K562 (cell line): ENCODE data around the gene FADS6. TPM values are rescaled to one million over a fixed set of nuclear protein-coding genes. Genes with fewer than 3 reads are reported as not detected.

Experiments
- ATAC-seq: fragments of 200-7000 bp; cut with Tn5 transposase; 3 replicates; pipeline ENCODE4 v1.9.1; 2020; ENCODE audit warnings: moderate library complexity
- BruUV-seq: library from RNA; stranded (reverse); fragments of 400-500 nt; replicated peaks from 2 replicates; lab custom pipeline; 2021; lab: Mats Ljungman, UMichigan
- CTCF ChIA-PET: fragments of 300-600 bp; formaldehyde crosslinking; extraction: SDS; loops from one replicate; lab custom pipeline; 2021; ENCODE audit warnings: low intra/inter-chr PET ratio; lab: Yijun Ruan, JAX
- POLR2A ChIA-PET: fragments of 300-600, 350-650 bp; sonication (Branson Sonifier 250); formaldehyde crosslinking; extraction: SDS; loops from one replicate; lab custom pipeline; 2021; ENCODE audit warnings: antibody characterized with exemption, inconsistent platforms; lab: Yijun Ruan, JAX
- DNase-seq, 4 experiments: peaks; one replicate each; pipeline versions ENCODE4 v3.0.0 to v3.0.0-alpha.2; 2011 to 2018; ENCODE audit warnings: low spot score in 3 of 4, mixed read lengths in 3 of 4; ENCODE audit errors: extremely low read depth in 1 of 4
- FAIRE-seq: peaks from 2 replicates; lab custom pipeline; 2011; peaks lifted over from hg19 to GRCh38; lab: Jason Lieb, UNC
- H2AFZ ChIP-seq: 2 replicates; pipeline ENCODE4 v1.6.0; 2011; ENCODE audit warnings: low read depth, low read length, control low read depth, inconsistent platforms
- H3K27ac ChIP-seq: fragments of 200-600 bp; 3 replicates; pipeline ENCODE4 v1.8.0; 2011; ENCODE audit warnings: low read depth, mild to moderate bottlenecking, control low read depth, inconsistent platforms, low read length, moderate library complexity, mixed read lengths; ENCODE audit errors: extremely low read depth
- H3K27me3 ChIP-seq, 2 experiments: fragments of 300-600 bp in 1 of 2; 2 replicates in 1 of 2; 3 replicates in 1 of 2; pipeline versions ENCODE4 v1.6.0 to v1.8.0; 2011; ENCODE audit warnings: inconsistent platforms in 2 of 2, low read length in 2 of 2, mild to moderate bottlenecking in 1 of 2, mixed read lengths in 1 of 2, moderate library complexity in 1 of 2; ENCODE audit not compliant: control insufficient read depth in 2 of 2, insufficient read depth in 2 of 2
- H3K36me3 ChIP-seq: fragments of 300-600 bp; 3 replicates; pipeline ENCODE4 v1.8.0; 2011; ENCODE audit warnings: mild to moderate bottlenecking, low read length, inconsistent platforms; ENCODE audit not compliant: control insufficient read depth, insufficient read depth
- H3K4me1 ChIP-seq, 2 experiments: fragments of 200-600 bp in 1 of 2; replicated peaks in 1 of 2; 2 replicates in 1 of 2; 3 replicates in 1 of 2; pipeline versions ENCODE4 v1.5.1 to v1.8.0; 2011; ENCODE audit warnings: inconsistent platforms in 2 of 2, low read length in 2 of 2, mild to moderate bottlenecking in 1 of 2, mixed read lengths in 1 of 2, moderate library complexity in 1 of 2; ENCODE audit not compliant: control insufficient read depth in 2 of 2, insufficient read depth in 2 of 2
- H3K4me2 ChIP-seq: 2 replicates; pipeline ENCODE4 v1.6.1; 2011; ENCODE audit warnings: low read length, control low read depth, inconsistent platforms, mixed read lengths; ENCODE audit not compliant: insufficient read depth
- H3K4me3 ChIP-seq: fragments of 200-600 bp; sonication (generic), shearing (Covaris generic); 2 replicates; pipeline ENCODE4 v1.5.1; 2016; ENCODE audit warnings: control low read depth, inconsistent platforms
- H3K79me2 ChIP-seq: fragments of 200-600 bp; 3 replicates; pipeline ENCODE4 v1.8.0; 2011; ENCODE audit warnings: low read length, inconsistent platforms; ENCODE audit not compliant: control insufficient read depth, insufficient read depth
- H3K9ac ChIP-seq, 2 experiments: 2 replicates each; pipeline versions ENCODE4 v1.6.0 to v1.6.1; 2011; ENCODE audit warnings: low read depth in 2 of 2, low read length in 2 of 2, control low read depth in 1 of 2, inconsistent platforms in 1 of 2, mild to moderate bottlenecking in 1 of 2, mixed read lengths in 1 of 2; ENCODE audit not compliant: insufficient read depth in 1 of 2
- H3K9me1 ChIP-seq: one replicate; pipeline ENCODE4 v1.6.0; 2011; ENCODE audit warnings: inconsistent platforms, mild to moderate bottlenecking, low read length, moderate library complexity; ENCODE audit not compliant: control insufficient read depth, insufficient read depth
- H3K9me3 ChIP-seq: replicated peaks from 2 replicates; pipeline ENCODE4 v1.5.1; 2011; ENCODE audit warnings: low read depth, low read length, inconsistent platforms; ENCODE audit not compliant: control insufficient read depth, insufficient read depth
- H4K20me1 ChIP-seq: replicated peaks from 2 replicates; pipeline ENCODE4 v1.6.1; 2011; ENCODE audit warnings: low read length, inconsistent platforms, mixed read lengths; ENCODE audit not compliant: control insufficient read depth, insufficient read depth
- BCOR ChIP-seq: fragments of 450-650 bp; IDR thresholded peaks from 2 replicates; pipeline ENCODE4 v1.6.1; 2016
- CREB3 ChIP-seq: fragments of 450-650 bp; conservative IDR thresholded peaks from 2 replicates; pipeline ENCODE4 v1.6.1; 2016; ENCODE audit warnings: missing genetic modification characterization, low read depth, mild to moderate bottlenecking, missing compliant biosample characterization, moderate library complexity
- FOXM1 ChIP-seq, 2 experiments: fragments of 450-650 bp in 1 of 2; sonication (generic) in 1 of 2; formaldehyde crosslinking in 1 of 2; IDR thresholded peaks; 2 replicates each; pipeline versions ENCODE4 v1.6.1 to v1.9.0; 2017 to 2022; ENCODE audit warnings: low read depth in 2 of 2, mild to moderate bottlenecking in 2 of 2, missing genetic modification reagents in 1 of 2, moderate library complexity in 1 of 2
- GATAD2B ChIP-seq: fragments of 450-650 bp; IDR thresholded peaks from 2 replicates; pipeline ENCODE4 v1.6.1; 2017; ENCODE audit warnings: mild to moderate bottlenecking, borderline replicate concordance
- HDAC3 ChIP-seq: fragments of 450-650 bp; IDR thresholded peaks from 2 replicates; pipeline ENCODE4 v1.6.1; 2018; ENCODE audit warnings: borderline replicate concordance, mild to moderate bottlenecking, moderate library complexity; ENCODE audit not compliant: partially characterized antibody
- RBM25 ChIP-seq: fragments of 200-400 bp; formaldehyde crosslinking; IDR thresholded peaks from 2 replicates; pipeline ENCODE4 v1.6.1; 2018; ENCODE audit warnings: low read length, low read depth, moderate library complexity; ENCODE audit not compliant: severe bottlenecking
- TAF15 ChIP-seq: fragments of 200-400 bp; formaldehyde crosslinking; IDR thresholded peaks from 2 replicates; pipeline ENCODE4 v1.6.1; 2017; ENCODE audit warnings: mild to moderate bottlenecking, low read depth, low read length, moderate library complexity
- ZBTB26 ChIP-seq: fragments of 450-650 bp; formaldehyde crosslinking; IDR thresholded peaks from 2 replicates; pipeline ENCODE4 v1.4.0; 2022; ENCODE audit warnings: missing genetic modification characterization
- ZEB2 ChIP-seq: fragments of 450-650 bp; IDR thresholded peaks from 2 replicates; pipeline ENCODE4 v1.6.1; 2016
- ZFP36 ChIP-seq: fragments of 150-350 bp; IDR thresholded peaks from 2 replicates; pipeline ENCODE4 v1.6.1; 2018; ENCODE audit warnings: low read length, low read depth; ENCODE audit not compliant: partially characterized antibody
- ZNF398 ChIP-seq: fragments of 250-450 bp; sonication (Bioruptor Pico); IDR thresholded peaks from 2 replicates; pipeline ENCODE4 v1.8.0; 2021; ENCODE audit warnings: moderate library complexity, mild to moderate bottlenecking, inconsistent platforms
- WGBS: fragments of 100-300 bp; shearing (Covaris generic); methylation state at CpG from one replicate; pipeline ENCODE4 v1.1.6; 2016; ENCODE audit warnings: low coverage, mixed read lengths; ENCODE audit not compliant: insufficient coverage; ENCODE audit errors: missing lambda C conversion rate; 5-methylcytosine and 5-hydroxymethylcytosine counted together
- in situ Hi-C: fragments of 300-500 bp; cut with MboI; formaldehyde crosslinking; loops from 4 replicates; pipeline ENCODE4 v1.15.0; 2018; ENCODE audit warnings: inconsistent platforms, mixed read lengths
- intact Hi-C: fragments of 100-400 bp; cut with micrococcal nuclease; formaldehyde crosslinking; loops from 2 replicates; pipeline ENCODE4 v1.14.2; 2022
- polyA plus RNA-seq, 8 experiments: library from polyadenylated mRNA; depleted of rRNA in 4 of 8; stranded (reverse) in 5 of 8; unstranded in 3 of 8; fragments of >200 nt; fragmentation: Nextera tagmentation in 2 of 8; fragmentation: Illumina TruSeq in 1 of 8; extraction: Ambion mirVana in 2 of 8; extraction: Trizol in 1 of 8; gene quantifications; 2 replicates each; pipeline versions ENCODE4 v1.2.1 to v1.2.3, GENCODE V29; 2011 to 2014; ENCODE audit warnings: inconsistent platforms in 1 of 8, missing spikeins in 1 of 8
- total RNA-seq, 7 experiments: library from RNA; depleted of rRNA in 6 of 7; stranded (reverse); fragments of >200 nt in 6 of 7; fragmentation: Illumina TruSeq in 2 of 7; extraction: Trizol in 2 of 7; gene quantifications; 2 replicates each; pipeline versions ENCODE4 v1.2.1 to v1.2.3, GENCODE V29; 2011 to 2021; ENCODE audit warnings: low replicate concordance in 1 of 7
- TF ChIP-seq, protein P1 (sequence below): fragments of 450-650 bp; formaldehyde crosslinking; IDR thresholded peaks from 2 replicates; pipeline ENCODE4 v1.4.0; 2022; ENCODE audit warnings: missing genetic modification characterization
- TF ChIP-seq, protein P2 (sequence below): fragments of 250-450 bp; sonication (Bioruptor Pico); IDR thresholded peaks from 2 replicates; pipeline ENCODE4 v1.5.0; 2020; ENCODE audit warnings: mild to moderate bottlenecking, borderline replicate concordance

FADS6 gene
- total and polyA plus RNA-seq, 9 of the 15 experiments (the other 6 are each of a cell fraction or from before 2014, with no cell fraction given), result 0.18 to 0.22 TPM; not detected in 7

DNA sequence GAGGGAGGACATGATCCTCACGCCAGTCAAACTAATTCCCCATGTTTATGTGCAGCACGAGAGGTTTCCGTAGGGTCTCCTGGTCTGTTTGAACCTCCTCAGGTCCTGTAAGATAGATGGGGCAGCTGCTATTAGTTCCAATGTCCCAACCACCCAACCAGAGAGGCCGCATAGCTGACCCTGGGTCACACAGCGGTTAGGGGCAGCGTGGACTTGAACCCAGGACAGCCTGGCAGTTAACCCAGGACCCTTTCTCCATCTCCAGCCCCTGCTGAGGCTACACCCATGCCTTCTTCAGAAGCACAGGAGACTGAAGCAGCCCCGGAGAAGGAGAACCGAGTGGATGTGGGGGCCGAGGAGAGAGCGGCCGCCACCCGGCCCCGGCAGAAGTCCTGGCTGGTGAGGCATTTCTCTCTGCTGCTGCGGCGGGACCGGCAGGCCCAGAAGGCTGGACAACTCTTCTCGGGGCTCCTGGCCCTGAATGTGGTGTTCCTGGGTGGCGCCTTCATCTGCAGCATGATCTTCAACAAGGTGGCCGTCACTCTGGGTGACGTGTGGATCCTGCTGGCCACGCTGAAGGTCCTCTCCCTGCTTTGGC lies 47.8 kb upstream of the FADS6 start:
- no peak for ATAC-seq
- in situ Hi-C loops, result no loop called here
- CTCF ChIA-PET, result no interaction called here
- H3K79me2 ChIP-seq, result no peaks in the 10 kb centered on the region
- no TSS peak for BruUV-seq
- peaks cover 32 to 57% of the 10 kb centered on the region in 2 experiments for H3K27me3 ChIP-seq
- no peak for DNase-seq
- H3K9me1 ChIP-seq, result no peaks in the 10 kb centered on the region
- intact Hi-C loops, result no loop called here
- TF ChIP-seq ZFP36 (peak; percentile 40), GATAD2B (no peak), CREB3 (tag) (no peak), HDAC3 (no peak), FOXM1 (IDR thresholded peaks at IDR 0.05; ENCODE audit: low read depth) (no peak), FOXM1 (CRISPR knock-in tag; IDR thresholded peaks at IDR 0.05; ENCODE audit: low read depth) (no peak), ZEB2 (no peak), TAF15 (no peak), ZBTB26 (no peak), ZNF398 (CRISPR knock-in tag) (no peak), RBM25 (peak; percentile 6), BCOR (0 out of 2 replicates have a peak, but pooled peaks have one; percentile 27)
- TF ChIP-seq, protein P1, sequence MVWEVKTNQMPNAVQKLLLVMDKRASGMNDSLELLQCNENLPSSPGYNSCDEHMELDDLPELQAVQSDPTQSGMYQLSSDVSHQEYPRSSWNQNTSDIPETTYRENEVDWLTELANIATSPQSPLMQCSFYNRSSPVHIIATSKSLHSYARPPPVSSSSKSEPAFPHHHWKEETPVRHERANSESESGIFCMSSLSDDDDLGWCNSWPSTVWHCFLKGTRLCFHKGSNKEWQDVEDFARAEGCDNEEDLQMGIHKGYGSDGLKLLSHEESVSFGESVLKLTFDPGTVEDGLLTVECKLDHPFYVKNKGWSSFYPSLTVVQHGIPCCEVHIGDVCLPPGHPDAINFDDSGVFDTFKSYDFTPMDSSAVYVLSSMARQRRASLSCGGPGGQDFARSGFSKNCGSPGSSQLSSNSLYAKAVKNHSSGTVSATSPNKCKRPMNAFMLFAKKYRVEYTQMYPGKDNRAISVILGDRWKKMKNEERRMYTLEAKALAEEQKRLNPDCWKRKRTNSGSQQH (CRISPR knock-in tag), result no peak
- TF ChIP-seq, protein P2, sequence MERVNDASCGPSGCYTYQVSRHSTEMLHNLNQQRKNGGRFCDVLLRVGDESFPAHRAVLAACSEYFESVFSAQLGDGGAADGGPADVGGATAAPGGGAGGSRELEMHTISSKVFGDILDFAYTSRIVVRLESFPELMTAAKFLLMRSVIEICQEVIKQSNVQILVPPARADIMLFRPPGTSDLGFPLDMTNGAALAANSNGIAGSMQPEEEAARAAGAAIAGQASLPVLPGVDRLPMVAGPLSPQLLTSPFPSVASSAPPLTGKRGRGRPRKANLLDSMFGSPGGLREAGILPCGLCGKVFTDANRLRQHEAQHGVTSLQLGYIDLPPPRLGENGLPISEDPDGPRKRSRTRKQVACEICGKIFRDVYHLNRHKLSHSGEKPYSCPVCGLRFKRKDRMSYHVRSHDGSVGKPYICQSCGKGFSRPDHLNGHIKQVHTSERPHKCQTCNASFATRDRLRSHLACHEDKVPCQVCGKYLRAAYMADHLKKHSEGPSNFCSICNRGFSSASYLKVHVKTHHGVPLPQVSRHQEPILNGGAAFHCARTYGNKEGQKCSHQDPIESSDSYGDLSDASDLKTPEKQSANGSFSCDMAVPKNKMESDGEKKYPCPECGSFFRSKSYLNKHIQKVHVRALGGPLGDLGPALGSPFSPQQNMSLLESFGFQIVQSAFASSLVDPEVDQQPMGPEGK (CRISPR knock-in tag), result no peak
- WGBS, result 23% methylated on average over 13 of the region's 21 CpGs
- no peaks in the 10 kb centered on the region for H3K9me3 ChIP-seq
- H3K4me2 ChIP-seq, result no peak overlapping the region
- no peak overlapping the region; a peak in 1 of 4 replicates for H3K9ac ChIP-seq
- peaks cover 4 to 12% of the 10 kb centered on the region in 2 experiments; a peak in 4 of 5 replicates for H3K4me1 ChIP-seq
- H3K36me3 ChIP-seq, result no peaks in the 10 kb centered on the region
- H3K27ac ChIP-seq, result no peak overlapping the region
- POLR2A ChIA-PET, result no interaction called here
- H3K4me3 ChIP-seq, result no peak overlapping the region
- 0 out of 2 replicates have a peak, but pooled peaks cover 4% of the 10 kb centered on the region for H4K20me1 ChIP-seq
- FAIRE-seq, result no peak
- H2AFZ ChIP-seq, result no peak overlapping the region
